GM12891 (cell line): Measurements from ENCODE around the gene CDC42EP3.

ENCODE experiments used
- PAX5 ChIP-seq: IDR thresholded peaks from 2 replicates; pipeline ENCODE4 v1.6.1; 2011; ENCODE audit warnings: low read length, moderate library complexity, mild to moderate bottlenecking; ENCODE audit not compliant: insufficient read depth, severe bottlenecking
- POLR2A ChIP-seq: IDR thresholded peaks from 2 replicates; pipeline ENCODE4 v1.6.1; 2011; ENCODE audit warnings: low read depth, low read length, control low read depth
- POLR2AphosphoS5 ChIP-seq: IDR thresholded peaks from 2 replicates; pipeline ENCODE4 v1.6.1; 2011; ENCODE audit warnings: low read depth, low read length, control low read depth
- POU2F2 ChIP-seq: IDR thresholded peaks from 2 replicates; pipeline ENCODE4 v1.6.1; 2011; ENCODE audit warnings: low read depth, mild to moderate bottlenecking, control low read depth, low read length, moderate library complexity
- TAF1 ChIP-seq: IDR thresholded peaks from 2 replicates; pipeline ENCODE4 v1.6.1; 2011; ENCODE audit warnings: low read depth, low read length, control low read depth

GRCh38 chr2:37670378-37671008, 949 bp downstream of the CDC42EP3 start:
- TF ChIP-seq POLR2AphosphoS5 (no peak), POLR2A (no peak), PAX5 (no peak), POU2F2 (no peak), TAF1 (no peak)
